Stimulated activated naive CD8-positive, alpha-beta T cell treated with anti-CD3 and anti-CD28 coated beads, Interleukin-15, amount 100 ng/mL, for 72 hours (primary cell): ENCODE results near the gene ATAD3A.
A peak's percentile ranks its signal among the peaks of the same experiment; 100 is the strongest.
"Not testable (repeated sequence)": the region's sequence is repeated elsewhere in the genome, so short reads cannot be mapped to it uniquely, and the experiment has no call there.

ENCODE experiments used
- ATAC-seq: fragments of 150-1000 bp; cut with Tn5 transposase; 2 replicates; pipeline ENCODE4 v1.10.0; 2021; ENCODE audit warnings: mild to moderate bottlenecking, moderate library complexity
- DNase-seq, 2 donors: peaks; one replicate each; pipeline ENCODE4 v3.0.0; 2021 to 2022
- H3K27ac Mint-ChIP-seq, 2 donors: one replicate each; pipeline ENCODE4 v1.8.0; 2022; ENCODE audit warnings: mild to moderate bottlenecking in 2 of 2, mixed read lengths in 2 of 2, moderate library complexity in 2 of 2
- H3K27me3 Mint-ChIP-seq: one replicate; pipeline ENCODE4 v1.8.0; 2022; ENCODE audit warnings: mixed read lengths
- H3K4me1 Mint-ChIP-seq: one replicate; pipeline ENCODE4 v1.8.0; 2022; ENCODE audit warnings: mild to moderate bottlenecking, mixed read lengths
- H3K4me3 Mint-ChIP-seq, 2 donors: one replicate each; pipeline ENCODE4 v1.8.0; 2022; ENCODE audit warnings: mild to moderate bottlenecking in 2 of 2, mixed read lengths in 2 of 2, moderate library complexity in 1 of 2
- H3K9me3 Mint-ChIP-seq, 2 donors: one replicate each; pipeline ENCODE4 v1.8.0; 2022; ENCODE audit warnings: mixed read lengths in 2 of 2

The ATAD3A gene

DNA sequence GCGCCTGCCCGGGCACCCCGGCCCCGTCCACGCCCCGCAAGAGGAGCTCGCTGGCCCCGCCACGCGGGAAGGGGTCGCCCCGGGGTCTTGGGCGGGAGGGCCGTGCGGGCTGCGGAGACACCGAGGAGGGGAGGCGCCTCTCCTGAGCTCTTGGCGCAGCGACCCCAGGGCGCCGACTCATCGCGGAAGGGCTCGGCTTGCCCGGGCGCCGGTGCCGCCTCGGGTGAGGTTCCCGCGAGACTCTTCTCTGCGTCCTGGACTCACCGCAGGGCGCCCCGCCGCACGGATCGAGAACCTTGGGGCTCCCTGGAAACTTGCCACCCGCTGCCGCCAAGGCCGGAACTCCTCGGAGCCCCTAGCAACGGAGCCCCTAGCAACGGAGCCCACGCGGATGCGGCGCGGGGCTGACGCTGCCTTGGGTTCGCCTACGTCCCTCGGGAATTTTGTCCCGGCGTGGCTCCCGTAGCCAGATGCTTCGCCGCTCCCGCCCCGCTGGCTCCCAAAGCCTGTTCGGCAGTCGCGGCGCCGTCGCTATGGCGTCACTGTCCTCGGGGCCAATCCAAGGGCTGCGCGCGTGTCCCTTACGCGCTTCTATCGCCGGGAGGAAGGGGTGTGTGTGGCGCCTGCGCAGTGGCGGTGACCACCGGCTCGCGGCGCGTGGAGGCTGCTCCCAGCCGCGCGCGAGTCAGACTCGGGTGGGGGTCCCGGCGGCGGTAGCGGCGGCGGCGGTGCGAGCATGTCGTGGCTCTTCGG lies at the start of gene ATAD3A:
Gene ATAD3A, plus strand, starts transcription at position 630 of the 753 bp plus-strand sequence. Its CDS starts 107 bp downstream, at position 737.
- peak within 1 kb of the TSS; percentile 86 to 89 for H3K4me3 Mint-ChIP-seq
- ATAC-seq, result peak; percentile 96
- H3K27me3 Mint-ChIP-seq, result no peaks in the 10 kb centered on the region
- peak within 1 kb of the TSS; percentile 94 to 97 for H3K27ac Mint-ChIP-seq
- H3K9me3 Mint-ChIP-seq, result no peaks in the 10 kb centered on the region
- peaks cover 16% of the 10 kb centered on the region for H3K4me1 Mint-ChIP-seq
- peak; percentile 93 to 97 for DNase-seq

DNA sequence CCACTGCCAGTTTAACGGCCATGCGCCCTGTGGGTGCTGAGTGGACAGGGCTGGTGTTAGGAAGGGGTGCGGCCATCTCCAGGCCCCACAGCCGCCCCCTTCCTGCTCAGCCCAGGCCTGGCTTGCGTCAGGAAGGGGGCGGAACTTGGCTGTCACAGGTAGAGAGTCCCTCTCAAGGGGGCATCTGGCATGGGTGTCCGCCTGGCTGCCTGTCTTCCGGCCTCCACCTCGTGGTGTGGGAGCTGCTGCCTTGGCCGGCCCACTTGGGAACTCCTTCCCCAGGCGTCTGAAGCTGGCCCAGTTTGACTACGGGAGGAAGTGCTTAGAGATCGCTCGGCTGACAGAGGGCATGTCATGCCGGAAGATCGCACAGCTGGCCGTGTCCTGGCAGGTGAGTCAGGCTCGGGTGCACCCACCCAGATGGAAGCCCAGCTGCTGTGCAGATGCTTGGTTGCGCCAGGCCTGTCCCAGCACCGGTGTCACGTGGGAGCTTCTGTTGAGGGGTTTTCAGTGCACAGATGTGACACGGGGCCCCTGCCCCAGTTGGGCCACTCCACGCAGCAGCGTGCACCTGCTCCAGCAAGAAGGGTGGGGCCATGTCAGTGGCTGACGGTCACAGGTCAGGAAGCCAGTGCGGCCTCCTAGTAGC lies 49.5 kb upstream of the ATAD3A start:
- Mint-ChIP-seq H3K27me3 (peaks cover 18% of the 10 kb centered on the region), H3K27ac (peak overlapping the region; percentile 40 to 76), H3K4me3 (peak overlapping the region; percentile 37 to 68), H3K9me3 (no peaks in the 10 kb centered on the region), H3K4me1 (peaks cover 5% of the 10 kb centered on the region)
- peak; percentile 69 for ATAC-seq
- peak in 1 of 2 donors; percentile 25 for DNase-seq

DNA sequence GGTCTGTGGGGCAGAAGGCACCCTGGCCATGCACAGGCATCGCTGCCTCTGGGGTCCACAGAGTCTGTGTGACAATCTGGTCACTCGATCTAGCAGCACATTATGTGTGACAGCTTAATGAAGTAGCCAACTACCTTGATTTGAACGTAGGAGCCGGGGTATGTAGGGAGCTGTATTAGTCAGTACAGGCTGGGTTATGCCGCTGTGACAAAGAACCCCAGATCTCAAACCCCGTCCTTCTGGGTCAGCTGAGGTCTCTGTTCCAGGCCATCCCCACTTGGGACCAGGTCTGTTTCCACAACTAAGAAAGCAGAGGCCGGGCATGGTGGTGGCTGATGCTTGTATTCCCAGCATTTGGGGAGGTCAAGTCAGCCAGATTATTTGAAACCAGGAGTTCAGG lies 48.6 kb upstream of the ATAD3A start:
- ATAC-seq (no peak), DNase-seq (no peak)
- Mint-ChIP-seq H3K4me1 (peaks cover 5% of the 10 kb centered on the region), H3K4me3 (peak overlapping the region in 1 of 2 donors; percentile 68), H3K9me3 (no peaks in the 10 kb centered on the region), H3K27me3 (peaks cover 18% of the 10 kb centered on the region), H3K27ac (no peak overlapping the region)

DNA sequence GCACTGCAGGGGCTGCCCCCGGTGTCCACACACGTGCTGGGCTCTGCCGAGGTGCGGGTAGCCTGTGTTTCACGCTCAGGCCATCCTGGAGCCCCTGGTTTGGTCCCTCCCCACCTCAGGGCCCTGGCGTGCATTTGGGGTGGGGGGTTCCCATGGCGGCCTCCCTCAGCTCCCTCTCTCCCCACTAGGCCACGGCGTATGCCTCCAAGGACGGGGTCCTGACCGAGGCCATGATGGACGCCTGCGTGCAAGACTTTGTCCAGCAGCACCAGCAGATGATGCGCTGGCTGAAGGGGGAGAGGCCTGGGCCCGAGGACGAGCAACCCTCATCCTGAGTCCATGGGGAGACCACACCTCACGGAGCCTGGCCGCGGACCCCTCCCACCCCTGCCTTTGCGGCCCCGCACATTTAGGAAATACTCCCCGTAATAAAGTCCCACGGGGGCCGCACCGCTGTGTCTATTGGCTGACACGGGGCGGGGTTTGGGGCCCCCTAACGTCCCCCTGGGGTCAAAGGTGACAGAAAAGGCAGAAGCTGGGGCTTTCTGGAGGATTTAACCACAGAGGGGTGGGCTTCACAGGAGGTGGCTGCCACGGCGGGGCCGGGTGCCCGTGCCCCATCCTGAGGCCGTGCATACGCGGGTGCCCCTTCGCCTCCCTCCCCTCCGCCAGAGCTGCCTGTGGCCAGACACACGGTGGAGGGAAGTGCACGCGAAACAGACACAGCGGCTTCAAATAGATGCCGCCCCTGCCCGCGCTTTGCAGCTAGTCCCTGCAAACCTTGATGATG lies 43.6 kb upstream of the ATAD3A start:
- DNase-seq, H3K27ac Mint-ChIP-seq, H3K4me3 Mint-ChIP-seq, ATAC-seq, H3K27me3 Mint-ChIP-seq, H3K9me3 Mint-ChIP-seq: not testable (repeated sequence)
- H3K4me1 Mint-ChIP-seq, result peaks cover 26% of the 10 kb centered on the region

DNA sequence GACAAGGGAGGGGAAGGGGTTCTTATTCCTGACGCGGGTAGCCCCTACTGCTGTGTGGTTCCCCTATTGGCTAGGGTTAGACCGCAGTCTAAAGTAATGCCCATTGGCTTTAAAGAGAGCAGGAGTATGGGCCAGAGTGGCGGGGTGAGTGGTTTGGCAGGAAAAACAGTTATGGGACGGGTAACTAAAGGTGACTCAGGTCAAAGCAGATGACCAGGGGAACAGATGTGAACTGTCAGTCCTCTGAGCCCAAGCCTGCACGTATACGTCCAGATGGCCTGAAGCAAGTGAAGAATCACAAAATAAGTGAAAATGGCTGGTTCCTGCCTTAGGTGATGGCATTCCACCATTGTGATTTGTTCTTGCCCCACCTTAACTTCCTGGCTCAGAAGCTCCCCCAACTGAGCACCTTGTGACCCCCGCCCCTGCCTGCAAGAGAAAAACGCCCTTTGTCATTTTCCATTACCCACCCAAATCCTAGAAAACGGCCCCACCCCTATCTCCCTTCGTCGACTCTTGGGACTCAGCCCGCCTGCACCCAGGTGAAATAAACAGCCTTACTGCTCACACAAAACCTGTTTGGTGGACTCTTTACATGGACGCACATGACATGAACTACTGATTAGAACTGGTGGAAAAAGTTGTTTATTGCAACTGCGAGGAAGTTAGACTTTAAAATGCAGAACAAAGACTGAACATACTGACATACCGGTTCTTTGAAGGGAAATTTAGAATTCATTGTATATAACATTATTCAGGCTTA lies 41.2 kb upstream of the ATAD3A start:
- H3K4me3 Mint-ChIP-seq, result peak overlapping the region; percentile 87
- H3K27me3 Mint-ChIP-seq, result no peaks in the 10 kb centered on the region
- H3K4me1 Mint-ChIP-seq, result peaks cover 41% of the 10 kb centered on the region
- DNase-seq (peak; percentile 8 to 19), ATAC-seq (peak; percentile 23)
- no peaks in the 10 kb centered on the region for H3K9me3 Mint-ChIP-seq
- peak overlapping the region; percentile 59 to 83 for H3K27ac Mint-ChIP-seq

DNA sequence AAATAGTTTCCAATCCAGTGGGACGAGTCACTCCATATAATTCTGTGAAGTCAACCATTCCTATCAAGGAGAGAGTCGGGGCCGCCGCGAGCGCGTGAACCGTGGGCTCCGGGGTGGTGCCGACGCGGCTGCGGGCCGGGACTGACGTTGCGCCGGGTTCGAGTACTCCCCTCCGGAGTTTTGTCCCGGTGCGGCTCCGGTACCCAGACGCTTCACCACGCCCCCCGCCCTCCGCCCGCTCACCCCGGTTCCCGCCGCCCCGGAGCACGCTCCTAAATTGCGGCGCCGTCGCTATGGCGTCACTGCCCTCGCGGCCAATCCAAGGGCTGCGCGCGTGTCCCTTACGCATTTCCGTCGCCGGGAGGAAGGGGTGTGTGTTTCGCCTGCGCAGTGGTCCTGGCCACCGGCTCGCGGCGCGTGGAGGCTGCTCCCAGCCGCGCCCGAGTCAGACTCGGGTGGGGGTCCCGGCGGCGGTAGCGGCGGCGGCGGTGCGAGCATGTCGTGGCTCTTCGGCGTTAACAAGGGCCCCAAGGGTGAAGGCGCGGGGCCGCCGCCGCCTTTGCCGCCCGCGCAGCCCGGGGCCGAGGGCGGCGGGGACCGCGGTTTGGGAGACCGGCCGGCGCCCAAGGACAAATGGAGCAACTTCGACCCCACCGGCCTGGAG lies 40.4 kb upstream of the ATAD3A start, which contains the start of gene ATAD3B:
Gene ATAD3B, plus strand, starts transcription at position 377 of the 664 bp plus-strand sequence. Its CDS starts 120 bp downstream, at position 497.
- Mint-ChIP-seq H3K27me3 (no peaks in the 10 kb centered on the region), H3K27ac (peak within 1 kb of the TSS; percentile 59 to 83), H3K9me3 (no peaks in the 10 kb centered on the region), H3K4me3 (peak within 1 kb of the TSS; percentile 87), H3K4me1 (peaks cover 44% of the 10 kb centered on the region)
- peak; percentile 97 for ATAC-seq
- peak; percentile 85 to 92 for DNase-seq

DNA sequence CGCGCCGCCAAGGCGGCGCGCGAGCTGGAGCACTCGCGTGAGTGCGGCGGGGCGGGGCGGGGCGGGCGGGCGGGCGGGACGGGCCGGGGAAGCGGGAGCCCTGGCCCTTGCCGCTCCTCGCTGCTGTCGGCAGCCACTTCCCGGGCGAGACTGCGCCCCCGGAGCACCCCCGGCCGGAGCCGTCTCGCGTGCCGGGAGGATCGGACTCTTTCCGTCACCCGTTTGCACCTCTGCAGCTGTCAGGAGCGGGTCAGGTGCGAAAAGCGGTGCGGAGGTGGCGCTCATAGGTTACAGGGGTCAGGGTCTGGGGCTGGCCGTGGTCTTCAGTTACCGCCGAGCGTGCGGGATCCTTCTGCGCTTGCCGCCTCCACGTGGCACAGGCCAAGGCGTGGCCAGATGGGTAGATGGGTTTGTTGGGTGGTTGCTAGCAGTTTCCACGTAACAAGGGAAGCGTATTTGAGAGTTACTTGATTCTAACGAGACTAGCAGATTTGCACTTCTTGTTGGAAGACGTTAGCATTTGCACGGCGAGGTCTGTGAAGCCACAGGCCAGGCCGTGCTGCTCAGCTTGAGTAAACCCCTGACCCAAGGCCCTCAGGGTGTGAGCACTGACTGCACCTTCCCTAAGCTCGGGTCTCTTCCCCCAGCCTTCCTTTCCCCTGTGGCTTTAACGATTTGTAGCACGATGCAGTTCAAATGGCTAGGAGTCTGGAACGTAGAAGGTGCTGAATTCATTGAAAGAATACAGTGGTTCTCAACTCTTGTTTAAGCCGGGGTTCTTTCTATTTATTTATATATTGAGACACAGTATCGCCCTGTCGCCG lies 39.7 kb upstream of the ATAD3A start:
- Mint-ChIP-seq H3K4me1 (peaks cover 46% of the 10 kb centered on the region), H3K4me3 (peak overlapping the region; percentile 71 to 78)
- H3K9me3 Mint-ChIP-seq, H3K27me3 Mint-ChIP-seq, H3K27ac Mint-ChIP-seq: not testable (repeated sequence)
- ATAC-seq, result peak; percentile 29
- peak in 1 of 2 donors; percentile 16 for DNase-seq

DNA sequence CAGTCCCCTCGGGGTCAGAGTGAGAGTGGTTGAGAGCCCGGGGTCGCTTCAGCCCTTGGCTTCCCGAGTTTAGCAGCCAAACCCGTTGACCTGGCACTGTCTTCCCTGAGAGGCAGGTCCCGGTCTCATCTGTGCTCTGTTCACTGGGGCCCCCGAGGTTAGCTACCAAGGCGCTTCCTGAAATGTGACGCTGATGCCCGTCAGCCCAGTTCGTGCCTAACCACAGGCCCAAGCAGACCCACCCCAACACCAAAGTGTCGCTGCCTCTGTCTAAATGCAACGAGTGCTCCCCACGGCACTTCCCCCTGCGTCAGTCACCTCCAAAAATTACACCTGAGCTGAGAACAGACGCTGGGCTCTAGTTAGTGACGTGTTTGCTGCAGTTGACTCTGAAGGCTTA lies 36.0 kb upstream of the ATAD3A start:
- not testable (repeated sequence) for H3K27ac Mint-ChIP-seq, DNase-seq, H3K4me3 Mint-ChIP-seq, H3K9me3 Mint-ChIP-seq, ATAC-seq, H3K27me3 Mint-ChIP-seq
- peaks cover 31% of the 10 kb centered on the region for H3K4me1 Mint-ChIP-seq

DNA sequence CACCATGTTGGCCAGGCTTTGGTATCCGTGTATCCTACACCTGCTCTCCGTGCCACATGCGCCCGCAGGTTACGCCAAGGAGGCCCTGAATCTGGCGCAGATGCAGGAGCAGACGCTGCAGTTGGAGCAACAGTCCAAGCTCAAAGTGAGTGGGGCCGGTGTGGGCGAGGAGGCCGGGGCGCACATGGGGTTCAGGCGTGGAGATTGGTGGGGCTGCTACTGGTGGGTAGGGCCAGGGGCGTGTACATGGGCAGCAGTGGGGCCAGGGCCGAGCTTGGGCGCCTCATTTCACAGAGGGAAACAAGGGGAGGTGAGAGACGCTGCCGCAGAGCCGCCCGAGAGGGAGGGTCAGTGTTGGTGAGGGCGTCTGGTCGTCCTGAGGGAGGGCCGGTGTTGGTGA lies 34.8 kb upstream of the ATAD3A start:
- Mint-ChIP-seq H3K9me3 (no peaks in the 10 kb centered on the region), H3K4me3 (no peak overlapping the region), H3K27me3 (no peaks in the 10 kb centered on the region), H3K4me1 (peaks cover 29% of the 10 kb centered on the region), H3K27ac (no peak overlapping the region)
- no peak for DNase-seq
- ATAC-seq, result no peak

DNA sequence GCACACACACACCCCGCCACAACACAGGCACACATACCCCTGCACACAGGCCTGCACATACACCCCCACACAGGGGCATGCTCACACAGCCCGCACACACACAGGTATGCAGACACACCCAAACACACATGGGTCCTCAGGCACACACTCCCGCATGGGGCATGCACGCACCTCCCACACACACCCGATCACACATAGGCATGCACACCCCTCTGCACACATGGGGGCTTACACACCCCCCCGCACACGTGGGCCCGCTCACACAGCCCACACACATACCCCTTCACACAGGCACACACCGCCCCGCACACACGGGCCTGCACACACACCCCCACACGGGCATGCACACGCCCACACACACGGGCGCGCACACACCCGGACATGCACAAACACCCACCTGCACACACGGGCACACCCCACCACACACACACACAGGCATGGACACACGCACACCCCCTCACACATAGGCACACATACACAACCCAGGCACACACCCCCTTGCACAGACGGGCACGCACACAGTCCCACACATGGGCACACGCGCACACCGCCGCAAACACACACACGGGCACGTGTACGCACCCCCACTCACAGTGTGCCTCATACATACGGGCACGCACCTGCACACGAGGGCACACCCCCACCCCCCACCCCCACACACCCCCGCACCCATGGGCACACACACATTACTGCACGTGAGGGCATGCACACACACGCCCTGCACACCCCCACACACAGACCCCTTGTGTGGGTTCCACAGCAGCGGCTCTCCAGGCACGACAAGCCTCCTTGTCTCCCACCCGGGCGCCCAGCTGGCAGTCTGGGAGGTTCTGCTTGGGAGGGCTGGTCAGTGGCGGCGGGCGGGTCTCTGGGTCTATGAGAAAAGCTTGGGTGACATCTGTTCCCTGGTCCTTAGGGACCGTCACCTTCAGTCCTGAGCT lies 32.1 kb upstream of the ATAD3A start:
- Mint-ChIP-seq H3K9me3 (no peaks in the 10 kb centered on the region), H3K27ac (peak overlapping the region in 1 of 2 donors; percentile 73), H3K4me3 (no peak overlapping the region), H3K27me3 (no peaks in the 10 kb centered on the region), H3K4me1 (peaks cover 11% of the 10 kb centered on the region)
- DNase-seq (no peak), ATAC-seq (peak; percentile 60)

DNA sequence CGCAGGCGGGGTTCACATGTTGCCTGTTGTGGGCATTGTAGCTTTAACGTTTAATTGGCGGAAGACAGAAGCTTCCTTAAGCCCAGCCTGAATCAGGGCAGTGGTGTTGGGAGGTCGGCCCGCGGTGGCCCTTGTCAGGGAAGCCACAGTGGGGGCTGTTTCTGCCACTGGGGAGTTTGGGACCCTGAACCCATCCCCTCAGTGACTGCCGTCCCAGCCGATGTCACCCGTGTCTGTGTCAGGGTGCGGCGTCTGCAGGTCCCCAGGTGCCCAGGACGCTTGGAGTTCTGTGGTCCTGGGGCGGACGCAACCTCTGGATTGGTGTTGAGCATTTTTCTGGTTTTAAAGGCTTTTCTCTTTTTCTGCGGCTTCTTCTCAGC lies 31.5 kb upstream of the ATAD3A start:
- not testable (repeated sequence) for H3K4me3 Mint-ChIP-seq, DNase-seq, H3K27me3 Mint-ChIP-seq, H3K9me3 Mint-ChIP-seq, H3K27ac Mint-ChIP-seq, H3K4me1 Mint-ChIP-seq, ATAC-seq

DNA sequence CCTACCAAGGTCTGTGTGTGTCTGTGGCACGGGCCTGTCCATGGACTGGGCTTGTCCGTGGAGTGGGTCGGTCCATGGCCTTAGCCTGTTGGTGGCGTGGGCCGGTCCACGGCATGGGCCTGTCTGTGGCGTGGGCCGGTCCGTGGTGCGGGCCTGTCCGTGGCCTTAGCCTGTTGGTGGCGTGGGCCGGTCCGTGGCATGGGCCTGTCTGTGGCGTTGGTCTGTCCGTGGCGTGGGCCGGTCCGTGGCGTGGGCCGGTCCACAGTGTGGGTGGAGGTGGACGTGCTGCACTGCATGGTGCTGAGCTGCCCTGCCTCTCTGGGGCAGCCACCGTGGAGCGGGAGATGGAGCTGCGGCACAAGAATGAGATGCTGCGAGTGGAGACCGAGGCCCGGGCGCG lies 30.2 kb upstream of the ATAD3A start:
- not testable (repeated sequence) for ATAC-seq, H3K4me3 Mint-ChIP-seq, H3K4me1 Mint-ChIP-seq, H3K27me3 Mint-ChIP-seq, H3K9me3 Mint-ChIP-seq, DNase-seq
- peak overlapping the region in 1 of 2 donors; percentile 27 for H3K27ac Mint-ChIP-seq

DNA sequence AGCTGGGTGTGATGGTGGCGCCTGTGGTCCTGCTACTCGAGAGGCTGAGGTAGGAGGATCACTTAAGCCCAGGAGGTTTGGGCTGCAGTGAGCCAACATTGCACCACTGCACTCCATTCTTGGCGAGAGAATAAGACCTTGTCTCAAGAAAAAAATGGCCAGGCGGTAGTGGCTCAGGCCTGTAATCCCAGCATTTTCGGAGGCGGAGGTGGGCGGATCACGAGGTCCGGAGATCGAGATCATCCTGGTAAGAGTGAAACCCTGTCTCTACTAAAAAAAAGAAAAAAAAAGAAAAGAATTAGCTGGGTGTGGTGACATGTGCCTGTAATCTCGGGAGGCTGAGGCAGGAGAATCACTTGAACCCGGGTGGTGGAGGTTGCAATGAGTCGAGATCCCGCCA lies 29.1 kb upstream of the ATAD3A start:
- Mint-ChIP-seq H3K4me1 (no peaks in the 10 kb centered on the region), H3K27me3 (no peaks in the 10 kb centered on the region), H3K4me3 (no peak overlapping the region), H3K27ac (no peak overlapping the region), H3K9me3 (no peaks in the 10 kb centered on the region)
- DNase-seq (no peak), ATAC-seq (no peak)
